Mesodermal cell (in vitro differentiated cells): ENCODE results near the gene TAF1A.

ENCODE experiments used
- H3K27ac ChIP-seq: 2 replicates; pipeline ENCODE4 v1.7.0; 2013; ENCODE audit warnings: mild to moderate bottlenecking, low read depth, low read length, moderate library complexity; ENCODE audit not compliant: severe bottlenecking
- H3K36me3 ChIP-seq: 2 replicates; pipeline ENCODE4 v1.7.1; 2013; ENCODE audit warnings: mild to moderate bottlenecking, low read length, moderate library complexity; ENCODE audit not compliant: control insufficient read depth, insufficient read depth
- H3K4me1 ChIP-seq: one replicate; pipeline ENCODE4 v1.7.1; 2013; ENCODE audit warnings: mild to moderate bottlenecking, low read length; ENCODE audit not compliant: insufficient read depth, control insufficient read depth, poor library complexity, severe bottlenecking
- H3K4me3 ChIP-seq: 2 replicates; pipeline ENCODE4 v1.7.0; 2013; ENCODE audit warnings: low read length, control low read depth, mild to moderate bottlenecking; ENCODE audit not compliant: insufficient read depth, poor library complexity, severe bottlenecking; ENCODE audit errors: extremely low read depth
- H3K9me3 ChIP-seq: 2 replicates; pipeline ENCODE4 v1.7.1; 2013; ENCODE audit warnings: mild to moderate bottlenecking, low read length, moderate library complexity; ENCODE audit not compliant: control insufficient read depth
- whole genome bisulfite sequencing, 2 experiments: methylation state at CpG; one replicate each; pipeline ENCODE4 v1.1.5; 2013; ENCODE audit warnings: missing lambda C conversion rate in 2 of 2; ENCODE audit not compliant: insufficient coverage in 2 of 2; 5-methylcytosine and 5-hydroxymethylcytosine counted together

Gene TAF1A

DNA sequence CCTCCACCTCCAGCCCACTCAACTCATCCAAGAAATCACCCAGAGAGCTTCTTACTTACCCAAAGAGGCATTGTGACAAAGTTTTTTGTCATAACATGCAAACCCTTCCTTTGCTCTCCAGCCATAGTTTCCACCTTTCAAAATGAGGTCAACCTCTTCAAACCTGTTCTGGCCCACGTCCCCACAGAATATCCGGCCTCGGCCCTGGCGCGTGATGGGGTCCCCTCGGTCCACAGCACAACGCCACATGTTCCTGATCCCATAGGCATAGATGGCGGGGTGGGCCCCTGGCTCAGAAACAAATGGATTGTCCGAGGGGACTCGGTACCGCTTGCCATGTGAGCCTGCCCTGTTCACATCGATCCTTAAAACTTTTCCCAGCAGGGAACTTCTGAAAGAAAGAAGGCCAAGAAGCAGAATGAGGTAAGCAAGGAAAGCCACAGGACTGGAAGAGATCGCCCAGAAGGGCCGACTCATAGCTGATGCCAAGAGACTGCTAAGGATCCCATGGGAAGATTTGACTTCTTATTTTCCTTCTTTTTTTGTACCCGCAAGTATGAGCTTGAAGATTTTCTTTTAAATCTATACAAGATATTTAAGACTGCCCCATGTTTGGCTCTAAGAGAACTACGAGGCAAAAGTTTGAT is 49.7 kb downstream of the TAF1A start:
- Histone ChIP-seq H3K4me3 (no peak overlapping the region), H3K27ac (no peak overlapping the region), H3K9me3 (no peaks in the 10 kb centered on the region), H3K4me1 (no peaks in the 10 kb centered on the region), H3K36me3 (no peaks in the 10 kb centered on the region)
- WGBS, 2 experiments, result 93 to 94% methylated on average over 12 to 13 of the region's 16 CpGs

GRCh38 chr1:222535455-222535854 is 54.3 kb downstream of the TAF1A start:
- Histone ChIP-seq H3K4me3 (no peak overlapping the region), H3K4me1 (no peaks in the 10 kb centered on the region), H3K9me3 (no peaks in the 10 kb centered on the region), H3K27ac (no peak overlapping the region), H3K36me3 (no peaks in the 10 kb centered on the region)
- WGBS, 2 experiments, result 91 to 92% methylated on average over 5 of the region's 5 CpGs

GRCh38 chr1:222530852-222531251 is 58.9 kb downstream of the TAF1A start:
- H3K36me3 ChIP-seq, result no peaks in the 10 kb centered on the region
- H3K9me3 ChIP-seq, result no peaks in the 10 kb centered on the region
- H3K4me3 ChIP-seq, result no peak overlapping the region
- 87 to 100% methylated on average over 1 to 3 of the region's 6 CpGs for WGBS, 2 experiments
- no peak overlapping the region for H3K27ac ChIP-seq
- H3K4me1 ChIP-seq, result no peaks in the 10 kb centered on the region

DNA sequence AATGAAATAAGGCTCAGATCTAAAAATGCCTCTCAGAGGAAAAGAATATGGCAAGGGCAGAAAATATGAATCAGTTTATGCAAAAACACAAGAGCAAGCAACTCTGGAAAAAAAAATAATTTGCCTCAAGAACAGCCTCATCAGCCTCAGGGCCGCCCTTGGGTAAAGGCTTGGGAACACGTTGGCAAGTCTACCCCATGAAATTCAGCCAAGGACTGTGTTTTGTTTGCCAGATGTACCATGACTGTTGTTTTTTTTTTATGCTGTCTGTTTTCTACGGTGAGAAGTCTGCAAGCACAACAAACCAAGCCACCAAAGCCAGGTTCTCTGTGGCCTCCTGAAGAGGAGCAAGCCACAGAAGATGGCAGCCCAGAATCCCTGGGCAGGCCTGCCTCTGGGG is 59.8 kb downstream of the TAF1A start:
- no peaks in the 10 kb centered on the region for H3K4me1 ChIP-seq
- WGBS, 2 experiments, result 82 to 84% methylated on average over 2 to 3 of the region's 3 CpGs
- H3K9me3 ChIP-seq, result no peaks in the 10 kb centered on the region
- H3K36me3 ChIP-seq, result no peaks in the 10 kb centered on the region
- no peak overlapping the region for H3K27ac ChIP-seq
- H3K4me3 ChIP-seq, result no peak overlapping the region

- Histone ChIP-seq H3K36me3 (no peaks in the 10 kb centered on the region), H3K4me3 (no peak overlapping the region), H3K27ac (no peak overlapping the region), H3K9me3 (no peaks in the 10 kb centered on the region), H3K4me1 (no peaks in the 10 kb centered on the region)
- no CpG with 5 or more reads among the region's 3 CpGs for WGBS, 2 experiments
Observed at GRCh38 chr1:222529181-222529580, 60.6 kb downstream of the TAF1A start.

- Histone ChIP-seq H3K27ac (no peak overlapping the region), H3K9me3 (no peaks in the 10 kb centered on the region), H3K4me3 (no peak overlapping the region), H3K36me3 (no peaks in the 10 kb centered on the region), H3K4me1 (no peaks in the 10 kb centered on the region)
- 88 to 90% methylated on average over 1 of the region's 2 CpGs for WGBS, 2 experiments
Observed at GRCh38 chr1:222525951-222526350, 63.8 kb downstream of the TAF1A start.

DNA sequence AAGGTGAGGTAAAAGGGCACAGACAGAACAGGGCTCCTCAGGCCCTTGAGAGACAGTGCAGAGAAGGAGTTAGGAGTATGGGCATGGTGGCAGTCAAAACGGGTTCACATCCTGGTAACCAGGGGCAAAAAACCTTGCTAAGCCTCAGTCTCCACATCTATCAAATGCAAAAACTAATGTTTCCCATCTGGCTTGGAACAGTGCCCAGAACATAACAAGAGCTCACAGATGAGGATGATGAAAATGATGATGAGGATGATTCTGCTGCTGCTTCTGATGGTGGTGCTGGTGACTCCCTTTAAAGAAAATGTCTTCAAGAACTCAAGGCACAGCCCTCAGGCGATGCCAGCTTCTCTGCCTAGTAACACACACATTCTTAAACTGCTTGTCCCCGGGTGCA is 65.9 kb downstream of the TAF1A start:
- Histone ChIP-seq H3K4me1 (no peaks in the 10 kb centered on the region), H3K27ac (no peak overlapping the region), H3K4me3 (no peak overlapping the region), H3K36me3 (no peaks in the 10 kb centered on the region), H3K9me3 (no peaks in the 10 kb centered on the region)
- WGBS, 2 experiments, result 100% methylated on average over 2 of the region's 3 CpGs; no CpG with 5 or more reads in 1 of the 2 experiments

GRCh38 chr1:222522105-222522915 is 67.4 kb downstream of the TAF1A start:
- no peak overlapping the region for H3K4me3 ChIP-seq
- no peak overlapping the region for H3K27ac ChIP-seq
- H3K4me1 ChIP-seq, result no peaks in the 10 kb centered on the region
- H3K9me3 ChIP-seq, result no peaks in the 10 kb centered on the region
- no peaks in the 10 kb centered on the region for H3K36me3 ChIP-seq
- WGBS, 2 experiments, result 95 to 97% methylated on average over 6 to 7 of the region's 8 CpGs

- H3K9me3 ChIP-seq, result no peaks in the 10 kb centered on the region
- H3K4me3 ChIP-seq, result no peak overlapping the region
- H3K4me1 ChIP-seq, result no peaks in the 10 kb centered on the region
- 82 to 93% methylated on average over 4 to 5 of the region's 7 CpGs for WGBS, 2 experiments
- no peak overlapping the region for H3K27ac ChIP-seq
- H3K36me3 ChIP-seq, result no peaks in the 10 kb centered on the region
Observed at GRCh38 chr1:222521299-222522104, 68.2 kb downstream of the TAF1A start.
